ENCODE results near the gene MYMX. TPM values are rescaled to one million over a fixed set of nuclear protein-coding genes. Genes with fewer than 3 reads are reported as not detected.

The MYMX gene
- total and polyA plus RNA-seq, 4 donors, result 0.14 TPM; not detected in 3

DNA sequence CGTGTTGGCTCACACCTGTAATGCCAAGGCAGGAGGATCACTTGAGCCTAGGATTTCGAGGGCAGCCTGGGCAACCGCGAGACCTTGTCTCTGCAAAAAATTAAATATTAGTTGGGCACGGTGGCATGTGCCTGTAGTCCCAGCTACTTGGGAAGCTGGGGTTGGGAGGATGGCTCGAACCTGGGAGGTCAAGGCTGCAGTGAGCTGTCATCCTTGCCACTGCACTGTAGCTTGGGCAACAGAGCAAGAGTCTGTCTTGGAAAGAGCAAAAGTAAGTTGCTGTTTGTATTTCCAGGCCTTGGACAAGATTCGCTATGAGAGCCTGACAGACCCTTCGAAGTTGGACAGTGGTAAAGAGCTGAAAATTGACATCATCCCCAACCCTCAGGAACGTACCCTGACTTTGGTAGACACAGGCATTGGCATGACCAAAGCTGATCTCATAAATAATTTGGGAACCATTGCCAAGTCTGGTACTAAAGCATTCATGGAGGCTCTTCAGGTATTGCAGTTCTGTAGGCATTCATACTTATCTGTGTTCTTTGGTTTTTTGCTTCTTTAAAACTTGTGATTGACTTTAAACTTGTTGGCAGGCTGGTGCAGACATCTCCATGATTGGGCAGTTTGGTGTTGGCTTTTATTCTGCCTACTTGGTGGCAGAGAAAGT, 32.5 kb downstream of the MYMX start:
- H3K4me3 ChIP-seq (ENCODE audit: low read depth in 1 of 3, low read length in 3 of 3), result peak overlapping the region; percentile 13 to 88 (median 23)
- TF ChIP-seq GABPA (IDR thresholded peaks at IDR 0.05 in 1 of 2, conservative IDR thresholded peaks at IDR 0.05 in 1 of 2), result no peak
- no peak for TF ChIP-seq RXRA (IDR thresholded peaks at IDR 0.05)
- TF ChIP-seq, protein P1, sequence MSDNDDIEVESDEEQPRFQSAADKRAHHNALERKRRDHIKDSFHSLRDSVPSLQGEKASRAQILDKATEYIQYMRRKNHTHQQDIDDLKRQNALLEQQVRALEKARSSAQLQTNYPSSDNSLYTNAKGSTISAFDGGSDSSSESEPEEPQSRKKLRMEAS (IDR thresholded peaks at IDR 0.05), result no peak
- no peak for TF ChIP-seq HNF4A (conservative IDR thresholded peaks at IDR 0.05)
- TF ChIP-seq, protein P2, sequence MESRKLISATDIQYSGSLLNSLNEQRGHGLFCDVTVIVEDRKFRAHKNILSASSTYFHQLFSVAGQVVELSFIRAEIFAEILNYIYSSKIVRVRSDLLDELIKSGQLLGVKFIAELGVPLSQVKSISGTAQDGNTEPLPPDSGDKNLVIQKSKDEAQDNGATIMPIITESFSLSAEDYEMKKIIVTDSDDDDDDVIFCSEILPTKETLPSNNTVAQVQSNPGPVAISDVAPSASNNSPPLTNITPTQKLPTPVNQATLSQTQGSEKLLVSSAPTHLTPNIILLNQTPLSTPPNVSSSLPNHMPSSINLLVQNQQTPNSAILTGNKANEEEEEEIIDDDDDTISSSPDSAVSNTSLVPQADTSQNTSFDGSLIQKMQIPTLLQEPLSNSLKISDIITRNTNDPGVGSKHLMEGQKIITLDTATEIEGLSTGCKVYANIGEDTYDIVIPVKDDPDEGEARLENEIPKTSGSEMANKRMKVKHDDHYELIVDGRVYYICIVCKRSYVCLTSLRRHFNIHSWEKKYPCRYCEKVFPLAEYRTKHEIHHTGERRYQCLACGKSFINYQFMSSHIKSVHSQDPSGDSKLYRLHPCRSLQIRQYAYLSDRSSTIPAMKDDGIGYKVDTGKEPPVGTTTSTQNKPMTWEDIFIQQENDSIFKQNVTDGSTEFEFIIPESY (IDR thresholded peaks at IDR 0.05), result no peak
- TF ChIP-seq NR2F2 (IDR thresholded peaks at IDR 0.05), result no peak
- TF ChIP-seq, protein P3, sequence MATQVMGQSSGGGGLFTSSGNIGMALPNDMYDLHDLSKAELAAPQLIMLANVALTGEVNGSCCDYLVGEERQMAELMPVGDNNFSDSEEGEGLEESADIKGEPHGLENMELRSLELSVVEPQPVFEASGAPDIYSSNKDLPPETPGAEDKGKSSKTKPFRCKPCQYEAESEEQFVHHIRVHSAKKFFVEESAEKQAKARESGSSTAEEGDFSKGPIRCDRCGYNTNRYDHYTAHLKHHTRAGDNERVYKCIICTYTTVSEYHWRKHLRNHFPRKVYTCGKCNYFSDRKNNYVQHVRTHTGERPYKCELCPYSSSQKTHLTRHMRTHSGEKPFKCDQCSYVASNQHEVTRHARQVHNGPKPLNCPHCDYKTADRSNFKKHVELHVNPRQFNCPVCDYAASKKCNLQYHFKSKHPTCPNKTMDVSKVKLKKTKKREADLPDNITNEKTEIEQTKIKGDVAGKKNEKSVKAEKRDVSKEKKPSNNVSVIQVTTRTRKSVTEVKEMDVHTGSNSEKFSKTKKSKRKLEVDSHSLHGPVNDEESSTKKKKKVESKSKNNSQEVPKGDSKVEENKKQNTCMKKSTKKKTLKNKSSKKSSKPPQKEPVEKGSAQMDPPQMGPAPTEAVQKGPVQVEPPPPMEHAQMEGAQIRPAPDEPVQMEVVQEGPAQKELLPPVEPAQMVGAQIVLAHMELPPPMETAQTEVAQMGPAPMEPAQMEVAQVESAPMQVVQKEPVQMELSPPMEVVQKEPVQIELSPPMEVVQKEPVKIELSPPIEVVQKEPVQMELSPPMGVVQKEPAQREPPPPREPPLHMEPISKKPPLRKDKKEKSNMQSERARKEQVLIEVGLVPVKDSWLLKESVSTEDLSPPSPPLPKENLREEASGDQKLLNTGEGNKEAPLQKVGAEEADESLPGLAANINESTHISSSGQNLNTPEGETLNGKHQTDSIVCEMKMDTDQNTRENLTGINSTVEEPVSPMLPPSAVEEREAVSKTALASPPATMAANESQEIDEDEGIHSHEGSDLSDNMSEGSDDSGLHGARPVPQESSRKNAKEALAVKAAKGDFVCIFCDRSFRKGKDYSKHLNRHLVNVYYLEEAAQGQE (IDR thresholded peaks at IDR 0.05), result no peak
- no peak for TF ChIP-seq EGR1 (IDR thresholded peaks at IDR 0.05; ENCODE audit: low read depth in 2 of 2)
- no peak for TF ChIP-seq TAF1 (conservative IDR thresholded peaks at IDR 0.05)
- peaks cover 10 to 54% (median 47%) of the 10 kb centered on the region in 4 donors for H3K36me3 ChIP-seq (ENCODE audit: control insufficient read depth in 4 of 4, insufficient read depth in 3 of 4, low read depth in 1 of 4, low read length in 3 of 4)
- no peak for DNase-seq (ENCODE audit: low spot score)
- WGBS, result 83% methylated on average over 9 of the region's 9 CpGs
- H3K27ac ChIP-seq (ENCODE audit: low read depth in 1 of 2, low read length in 2 of 2), result peak overlapping the region; percentile 99 to 100
- H3K9ac ChIP-seq (ENCODE audit: low read depth in 1 of 2, low read length in 2 of 2), result no peak overlapping the region
- H3K4me1 ChIP-seq (ENCODE audit: control insufficient read depth in 4 of 4, insufficient read depth in 4 of 4, low read length in 3 of 4), result peaks cover 5 to 27% (median 23%) of the 10 kb centered on the region in 4 donors
- H3K9me3 ChIP-seq (ENCODE audit: control insufficient read depth in 4 of 4, low read length in 3 of 4), result no peaks in the 10 kb centered on the region
- no peaks in the 10 kb centered on the region for H3K27me3 ChIP-seq (ENCODE audit: control insufficient read depth in 4 of 4, insufficient read depth in 4 of 4, low read length in 3 of 4)

DNA sequence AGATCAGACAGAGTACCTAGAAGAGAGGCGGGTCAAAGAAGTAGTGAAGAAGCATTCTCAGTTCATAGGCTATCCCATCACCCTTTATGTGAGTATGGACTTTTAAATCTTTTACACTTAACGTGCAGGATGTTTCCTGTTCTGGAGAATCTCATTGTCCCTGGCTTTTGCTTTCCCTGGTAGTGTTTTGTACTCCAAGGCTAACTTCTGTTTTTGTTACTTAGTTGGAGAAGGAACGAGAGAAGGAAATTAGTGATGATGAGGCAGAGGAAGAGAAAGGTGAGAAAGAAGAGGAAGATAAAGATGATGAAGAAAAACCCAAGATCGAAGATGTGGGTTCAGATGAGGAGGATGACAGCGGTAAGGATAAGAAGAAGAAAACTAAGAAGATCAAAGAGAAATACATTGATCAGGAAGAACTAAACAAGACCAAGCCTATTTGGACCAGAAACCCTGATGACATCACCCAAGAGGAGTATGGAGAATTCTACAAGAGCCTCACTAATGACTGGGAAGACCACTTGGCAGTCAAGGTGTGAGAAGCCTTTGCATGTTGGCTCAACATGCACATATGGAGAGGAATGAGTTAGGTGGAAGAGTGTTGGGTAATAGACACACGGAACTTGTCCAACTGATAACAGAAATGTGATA, 33.5 kb downstream of the MYMX start:
- Histone ChIP-seq H3K27ac (ENCODE audit: low read depth in 1 of 2, low read length in 2 of 2) (peak overlapping the region in 1 of 2 donors; percentile 36), H3K27me3 (ENCODE audit: control insufficient read depth in 4 of 4, insufficient read depth in 4 of 4, low read length in 3 of 4) (no peaks in the 10 kb centered on the region), H3K4me3 (ENCODE audit: low read depth in 1 of 3, low read length in 3 of 3) (no peak overlapping the region), H3K9me3 (ENCODE audit: control insufficient read depth in 4 of 4, low read length in 3 of 4) (no peaks in the 10 kb centered on the region), H3K36me3 (ENCODE audit: control insufficient read depth in 4 of 4, insufficient read depth in 3 of 4, low read depth in 1 of 4, low read length in 3 of 4) (peaks cover 10 to 63% (median 52%) of the 10 kb centered on the region in 4 donors), H3K4me1 (ENCODE audit: control insufficient read depth in 4 of 4, insufficient read depth in 4 of 4, low read length in 3 of 4) (peaks cover 5 to 27% (median 23%) of the 10 kb centered on the region in 4 donors), H3K9ac (ENCODE audit: low read depth in 1 of 2, low read length in 2 of 2) (no peak overlapping the region)
- WGBS, result 69% methylated on average over 6 of the region's 6 CpGs
- TF ChIP-seq, protein P4, sequence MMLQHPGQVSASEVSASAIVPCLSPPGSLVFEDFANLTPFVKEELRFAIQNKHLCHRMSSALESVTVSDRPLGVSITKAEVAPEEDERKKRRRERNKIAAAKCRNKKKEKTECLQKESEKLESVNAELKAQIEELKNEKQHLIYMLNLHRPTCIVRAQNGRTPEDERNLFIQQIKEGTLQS (IDR thresholded peaks at IDR 0.05), result no peak
- TF ChIP-seq SP1 (IDR thresholded peaks at IDR 0.05), result no peak
- no peak for TF ChIP-seq TAF1 (conservative IDR thresholded peaks at IDR 0.05)
- TF ChIP-seq FOXA1 (IDR thresholded peaks at IDR 0.05), result no peak
- TF ChIP-seq YY1 (IDR thresholded peaks at IDR 0.05), result no peak
- no peak for TF ChIP-seq JUND (IDR thresholded peaks at IDR 0.05)
- TF ChIP-seq NR2F2 (IDR thresholded peaks at IDR 0.05), result no peak
- no peak for TF ChIP-seq HNF4A (conservative IDR thresholded peaks at IDR 0.05)
- TF ChIP-seq, protein P2 (IDR thresholded peaks at IDR 0.05), result no peak
- TF ChIP-seq, protein P3 (IDR thresholded peaks at IDR 0.05), result no peak
- no peak for DNase-seq (ENCODE audit: low spot score)

Data from liver (tissue), 9 donors.